GM19099 (cell line): Measurements from ENCODE around the gene TRABD2B.

ENCODE experiments used
- POLR2A ChIP-seq: IDR thresholded peaks from 3 replicates; pipeline ENCODE4 v1.6.1; 2011; ENCODE audit warnings: low read depth; ENCODE audit not compliant: insufficient read length; ENCODE audit errors: extremely low read depth

TRABD2B gene

DNA sequence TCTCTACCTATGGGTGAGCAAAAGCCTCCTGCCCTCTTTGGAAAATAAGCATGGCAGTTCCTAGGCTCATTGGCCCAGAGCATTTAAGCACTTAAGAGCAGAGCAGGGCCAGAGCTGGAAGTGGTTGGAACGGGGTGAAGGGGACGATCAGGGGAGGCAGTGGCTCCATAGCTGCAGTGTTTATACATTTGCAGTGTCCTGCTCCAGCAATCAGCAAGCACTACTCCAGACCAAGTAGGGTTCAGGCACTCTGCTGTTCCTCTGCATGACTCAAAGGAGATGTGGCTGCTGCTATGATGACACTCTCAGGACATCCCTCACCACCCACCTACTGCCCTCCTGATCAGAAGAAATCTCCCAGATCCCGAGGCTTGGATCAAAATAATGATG is 55.0 kb downstream of the TRABD2B start:
- no peak for TF ChIP-seq POLR2A

DNA sequence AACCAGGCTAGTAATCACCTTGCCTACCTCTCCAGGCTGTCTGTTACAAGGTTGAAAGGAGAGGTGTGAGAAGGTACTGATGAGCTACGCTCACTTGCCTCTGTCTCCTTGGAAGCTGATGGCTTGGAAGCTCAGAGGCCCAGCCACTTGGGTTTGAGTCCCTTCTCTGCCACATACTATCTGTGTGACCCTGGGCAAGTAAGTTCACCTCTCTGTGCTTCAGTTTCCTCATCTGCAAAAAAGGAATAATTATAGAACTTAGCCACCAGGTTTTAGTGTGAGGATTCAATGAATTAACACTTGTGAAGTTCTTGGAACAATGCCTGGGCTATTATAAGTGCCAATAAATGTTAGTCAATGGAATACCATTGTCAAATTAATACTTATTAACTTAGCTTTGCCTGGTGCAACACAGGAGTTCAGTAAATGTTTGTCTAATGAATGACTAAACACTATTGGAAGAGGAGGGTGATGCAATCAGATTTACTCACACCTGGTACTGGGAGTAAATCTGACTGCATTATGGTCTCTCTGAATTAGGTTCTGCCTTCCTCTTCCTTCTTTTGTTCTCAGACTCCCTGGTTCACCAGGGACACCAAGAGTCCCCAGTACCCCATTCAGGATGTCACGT is 55.5 kb downstream of the TRABD2B start:
- no peak for TF ChIP-seq POLR2A

DNA sequence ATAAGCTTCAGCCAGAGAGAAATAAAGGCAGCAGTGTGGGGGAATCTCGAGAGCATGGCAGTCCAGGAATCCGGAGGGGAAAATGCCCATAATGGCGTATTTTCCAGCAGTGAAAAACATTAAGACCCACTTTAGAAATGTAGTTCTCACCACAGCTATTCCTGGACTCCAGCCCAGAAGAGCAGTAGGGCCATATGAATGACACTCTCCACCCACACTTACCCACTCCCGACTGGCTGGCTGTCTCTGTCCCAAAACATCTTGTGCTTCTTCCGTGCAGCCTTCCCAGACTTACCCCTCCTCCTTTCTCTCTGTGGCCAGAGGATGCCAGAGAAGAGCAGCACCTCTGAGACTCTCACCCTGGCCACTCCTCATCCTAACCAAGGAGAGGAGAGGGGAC is 56.4 kb downstream of the TRABD2B start:
- TF ChIP-seq POLR2A = no peak

DNA sequence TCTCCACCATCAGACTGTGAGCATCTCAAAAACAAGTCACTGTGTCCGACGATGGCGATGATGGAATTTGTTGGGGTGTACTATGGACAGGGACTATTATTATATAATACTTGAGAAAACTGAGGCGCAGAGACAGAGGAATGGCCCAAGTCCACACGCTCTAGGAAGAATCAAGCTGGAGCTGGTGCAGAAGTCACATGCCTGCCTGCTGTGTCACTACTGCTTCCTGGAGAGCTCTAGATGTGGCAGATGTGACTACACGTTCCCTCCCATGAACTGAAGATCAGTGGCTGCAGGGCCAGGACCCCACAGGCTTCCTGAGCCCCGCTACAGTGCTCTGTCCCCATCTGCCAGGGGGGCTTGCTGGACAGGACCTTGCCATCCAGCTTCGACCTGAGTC is 56.9 kb downstream of the TRABD2B start:
- TF ChIP-seq POLR2A = no peak

DNA sequence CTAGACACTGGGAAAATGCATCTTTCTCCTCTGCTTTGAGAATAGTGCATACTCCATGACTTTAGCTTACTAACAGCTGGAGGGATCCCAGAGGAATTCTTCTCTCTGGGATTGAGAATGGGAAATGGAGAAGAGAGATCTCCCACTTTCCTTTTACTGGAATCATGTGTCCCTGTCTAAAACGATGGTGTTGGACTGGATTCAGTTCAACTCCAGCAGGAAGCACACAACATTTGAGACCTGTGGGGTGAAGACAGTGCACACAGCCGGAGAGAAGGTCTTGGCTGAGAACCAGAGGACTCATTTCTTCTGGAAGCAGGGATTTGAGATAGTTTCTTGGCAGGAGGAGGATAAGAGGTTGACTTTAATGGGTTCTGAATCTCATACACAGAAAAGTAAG is 58.7 kb downstream of the TRABD2B start:
- no peak for TF ChIP-seq POLR2A

DNA sequence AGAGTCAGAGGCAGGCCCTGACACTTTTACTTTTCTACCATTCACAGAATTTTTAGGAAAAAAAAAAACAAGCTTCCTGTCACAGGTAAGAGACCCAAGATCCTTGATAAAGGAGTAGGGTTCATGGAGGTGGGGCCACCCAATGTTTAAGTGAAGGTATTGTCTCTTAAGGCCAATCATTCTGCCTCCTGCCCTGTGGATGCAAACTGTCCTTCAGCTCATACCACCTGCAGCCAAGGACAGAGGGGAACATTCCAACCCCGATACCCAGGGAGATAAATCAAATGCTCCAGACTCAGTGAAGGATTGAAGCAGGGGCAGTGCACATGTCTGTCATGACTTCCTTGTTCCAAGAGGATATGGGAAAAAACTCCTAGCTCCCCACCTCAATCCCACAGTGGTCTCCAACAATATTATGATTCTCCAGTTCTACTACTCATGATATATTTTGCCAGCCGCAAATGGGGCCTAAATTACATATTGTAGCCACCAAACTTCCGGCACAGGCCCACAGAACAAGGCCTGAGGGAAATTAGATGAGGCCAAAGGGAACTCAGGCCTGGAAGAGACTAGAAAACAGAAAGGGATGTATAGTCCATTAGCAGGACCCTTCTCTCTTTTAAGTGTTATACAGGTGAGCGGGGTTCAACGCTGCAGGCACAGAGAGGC is 59.5 kb downstream of the TRABD2B start:
- TF ChIP-seq POLR2A = no peak

DNA sequence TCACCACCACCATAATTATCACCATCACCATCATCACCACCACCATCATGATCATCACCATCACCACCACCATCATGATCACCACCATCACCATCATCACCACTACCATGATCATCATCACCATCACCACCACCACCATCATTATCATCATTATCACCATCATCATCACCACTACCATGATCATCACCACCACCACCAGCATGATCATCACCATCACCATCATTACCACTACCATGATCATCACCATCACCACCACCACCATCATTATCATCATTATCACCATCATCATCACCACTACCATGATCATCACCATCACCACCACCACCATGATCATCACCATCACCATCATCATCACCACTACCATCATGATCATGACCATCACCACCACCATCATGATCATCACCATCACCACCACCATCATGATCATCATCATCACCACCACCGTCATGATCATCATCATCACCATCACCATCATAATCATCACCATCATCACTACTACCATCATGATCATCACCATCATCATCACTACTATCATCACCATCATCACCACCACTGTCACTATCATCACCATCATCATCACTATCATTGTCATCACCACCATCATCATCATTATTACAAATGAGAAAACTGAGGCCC is 60.2 kb downstream of the TRABD2B start:
- no peak for TF ChIP-seq POLR2A

DNA sequence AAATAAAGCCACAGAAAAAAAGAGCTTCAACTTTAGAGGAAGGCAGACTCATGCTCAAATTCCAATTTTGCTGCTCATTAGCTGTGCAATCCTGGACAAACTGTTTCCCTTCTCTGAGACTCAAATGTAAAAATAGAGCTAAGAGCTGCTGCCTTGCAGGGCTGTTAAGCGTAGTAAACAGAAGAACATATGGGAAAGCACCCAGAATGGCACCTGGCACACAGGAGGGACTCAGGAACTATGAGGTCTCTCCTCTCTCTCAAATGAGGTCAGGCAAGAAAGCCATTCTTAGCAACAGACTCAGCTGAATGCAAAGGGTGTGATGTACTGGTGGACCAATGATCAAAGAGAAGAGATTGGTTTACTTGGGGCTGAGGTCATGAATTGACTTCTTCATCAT is 61.3 kb downstream of the TRABD2B start:
- no peak for TF ChIP-seq POLR2A

DNA sequence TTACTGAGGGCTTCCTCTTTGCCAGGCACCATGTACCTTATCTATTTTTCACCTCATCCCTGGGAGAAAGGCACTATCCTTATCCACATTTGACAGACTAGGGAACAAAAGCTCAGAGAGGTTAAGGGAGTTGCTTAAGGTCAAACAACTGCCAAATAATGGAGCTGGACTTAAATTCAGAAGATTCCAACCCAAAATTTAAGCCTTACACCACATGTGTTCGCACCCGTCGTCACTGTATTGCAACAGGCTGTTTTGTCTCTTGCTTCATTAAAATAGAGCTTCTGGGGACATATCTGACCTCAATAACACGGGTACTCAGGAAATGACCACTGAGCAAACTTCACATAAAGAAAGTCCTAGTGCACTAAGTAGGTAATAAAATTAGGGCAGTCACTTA is 62.0 kb downstream of the TRABD2B start:
- no peak for TF ChIP-seq POLR2A

DNA sequence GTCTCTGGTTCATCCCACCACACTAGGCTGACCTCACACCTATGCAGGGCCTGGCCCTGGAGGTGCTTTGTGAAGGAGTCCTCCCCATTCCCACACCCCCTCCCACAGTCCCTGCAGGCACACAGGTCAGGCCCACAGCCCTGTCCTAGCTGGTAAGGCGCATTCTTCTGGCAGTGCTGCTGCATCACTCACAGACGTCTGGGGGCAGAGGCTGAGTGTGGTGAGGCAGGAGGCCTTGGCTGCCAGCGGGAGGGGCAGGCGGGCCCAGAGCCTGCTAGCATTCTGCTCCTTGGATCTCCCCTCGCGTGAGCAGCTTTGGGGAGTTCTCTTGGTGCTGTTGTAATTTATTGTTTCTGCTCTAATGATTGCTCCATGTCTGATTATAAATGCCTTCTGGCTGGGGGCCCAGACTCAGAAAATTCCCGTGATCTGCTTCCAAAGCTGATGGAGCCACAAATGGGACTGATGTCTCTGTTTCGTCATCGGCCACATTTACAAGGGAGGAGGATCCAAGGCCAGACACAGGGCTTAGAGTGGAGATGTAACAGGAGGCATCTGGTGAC is 62.9 kb downstream of the TRABD2B start:
- TF ChIP-seq POLR2A = no peak

DNA sequence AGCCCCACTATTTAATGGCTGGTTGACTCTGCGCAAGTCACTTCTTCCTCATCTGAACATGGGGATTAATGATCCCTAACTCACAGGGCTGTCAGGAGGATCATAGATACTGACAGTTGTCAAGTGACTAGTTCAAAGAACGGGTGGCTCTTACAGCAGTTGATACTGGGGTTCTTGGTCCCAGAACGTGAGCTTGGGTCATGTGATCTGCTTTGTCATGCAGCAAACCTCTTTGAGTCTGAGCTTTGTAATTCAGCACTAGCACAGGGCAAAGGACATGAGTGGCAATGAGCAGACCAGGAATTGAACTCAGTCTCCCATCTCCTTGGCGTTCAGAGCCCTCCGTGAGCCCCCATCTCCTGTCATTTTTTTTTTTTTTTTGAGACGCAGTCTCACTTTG is 64.4 kb downstream of the TRABD2B start:
- no peak for TF ChIP-seq POLR2A

DNA sequence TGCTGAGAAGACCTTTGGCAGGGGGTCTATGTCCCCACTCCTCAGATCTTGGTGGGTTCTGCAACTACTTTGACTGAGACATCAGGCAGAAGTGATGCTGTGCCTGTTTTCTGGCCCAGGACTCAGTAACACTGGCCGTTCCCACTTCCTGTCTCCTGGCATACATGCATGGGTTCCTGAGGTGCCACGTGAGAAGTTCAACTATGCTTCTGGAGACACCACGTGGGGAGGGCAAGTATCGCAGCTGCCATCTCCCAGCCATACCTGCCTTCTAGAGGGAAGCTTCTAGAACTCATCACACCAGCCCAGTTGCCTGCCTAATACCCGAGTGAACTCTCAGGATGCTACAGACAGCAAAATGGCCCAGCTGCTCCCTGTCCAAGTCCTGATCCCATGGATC is 65.8 kb downstream of the TRABD2B start:
- TF ChIP-seq POLR2A = no peak

DNA sequence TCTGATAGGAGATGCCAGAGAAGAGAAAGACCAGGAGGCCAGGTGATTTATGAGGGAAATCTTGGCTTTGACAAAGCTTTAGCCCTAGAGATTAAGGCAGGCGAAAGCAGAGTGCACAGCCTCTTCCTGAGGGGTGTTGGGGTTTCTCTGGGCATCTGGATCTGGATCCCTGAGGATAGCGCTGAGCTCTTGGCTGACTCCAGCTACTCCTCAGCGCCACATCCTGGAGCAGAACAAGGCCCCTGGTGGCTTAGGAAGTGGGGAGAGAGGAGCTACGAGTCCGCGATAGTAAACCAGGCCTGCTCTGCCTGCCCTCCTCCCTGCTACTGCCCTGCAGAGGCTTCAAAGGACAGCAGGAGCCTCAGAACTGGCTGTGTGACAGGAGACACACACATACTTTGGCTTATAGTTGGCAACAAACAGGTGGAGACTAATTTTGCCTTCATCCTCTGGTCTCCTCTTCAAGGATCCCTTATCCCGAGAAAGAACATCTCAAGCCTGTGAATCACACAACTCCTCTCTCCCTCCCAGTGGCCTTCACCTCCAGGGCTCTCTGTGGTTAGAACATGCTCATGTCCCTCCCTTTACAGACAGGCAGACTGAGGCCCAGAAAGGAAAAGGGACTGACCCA is 66.9 kb downstream of the TRABD2B start:
- TF ChIP-seq POLR2A = no peak

DNA sequence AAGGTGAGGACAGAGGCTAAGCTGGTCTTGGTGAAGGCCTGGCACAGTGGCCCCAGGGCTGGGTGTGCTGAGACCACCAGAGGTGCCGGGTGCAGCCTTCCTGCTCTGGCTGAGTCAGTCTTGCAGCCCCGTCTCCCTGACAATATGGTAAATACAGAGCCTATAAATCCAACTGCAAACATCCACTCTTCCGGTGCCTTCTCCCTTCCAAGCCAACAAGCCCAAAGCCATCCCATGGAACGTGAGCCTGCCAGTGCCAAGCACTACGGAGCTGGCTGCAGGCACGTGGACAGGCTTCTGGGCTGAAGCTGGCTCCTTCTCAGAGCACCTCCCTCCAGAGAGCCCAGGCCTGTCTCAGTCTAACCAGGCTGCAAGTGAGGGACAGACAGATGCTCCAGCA is 70.0 kb downstream of the TRABD2B start:
- TF ChIP-seq POLR2A = no peak

DNA sequence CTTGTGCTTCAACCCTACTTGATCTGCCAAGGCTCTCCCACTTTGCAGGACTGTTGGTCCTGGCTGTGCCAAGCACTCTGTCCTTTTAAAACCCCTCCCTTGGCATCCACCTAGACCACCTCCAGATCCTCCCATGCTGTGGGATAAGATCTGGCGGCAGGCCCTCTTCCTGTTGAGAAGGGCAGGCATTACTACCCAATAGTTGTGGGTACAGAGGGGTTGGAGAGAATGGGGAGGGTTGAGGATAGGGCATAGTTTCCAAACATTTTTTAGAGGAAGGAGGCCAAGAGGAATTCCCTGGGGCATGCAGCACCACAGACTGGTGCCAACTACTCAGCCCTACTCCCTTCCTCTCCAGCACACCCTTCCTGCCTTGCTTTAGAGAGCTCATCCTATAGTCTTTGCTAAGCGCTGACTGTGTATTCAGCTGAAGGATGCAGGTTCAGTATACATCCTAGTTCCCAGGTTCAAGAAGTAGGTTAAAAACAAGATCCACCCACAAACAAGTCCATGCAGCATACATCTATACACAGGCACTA is 70.7 kb downstream of the TRABD2B start:
- no peak for TF ChIP-seq POLR2A
